B cell (primary cell): ENCODE data around the gene AMPD2. TPM values are rescaled to one million over a fixed set of nuclear protein-coding genes. Genes with fewer than 3 reads are reported as not detected.

Experiments
- ATAC-seq: fragments of 200-7000 bp; cut with Tn5 transposase; one replicate; pipeline ENCODE4 v1.10.0; 2021; ENCODE audit warnings: low read depth, mild to moderate bottlenecking, moderate number of reproducible peaks, moderate library complexity
- CTCF ChIA-PET: fragments of 350-600 bp; sonication (Branson Sonifier 250); formaldehyde crosslinking; loops from one replicate; lab custom pipeline; 2021; ENCODE audit warnings: antibody characterized with exemption, inconsistent platforms; lab: Charles Lee
- POLR2A ChIA-PET: fragments of 350-600 bp; sonication (Branson Sonifier 250); formaldehyde crosslinking; loops from one replicate; lab custom pipeline; 2021; ENCODE audit warnings: antibody characterized with exemption; lab: Charles Lee
- DNase-seq: peaks from one replicate; pipeline ENCODE4 v3.0.0; 2013
- H2AFZ ChIP-seq: 2 replicates; pipeline ENCODE4 v1.6.1; 2012; ENCODE audit warnings: mild to moderate bottlenecking, low read depth, low read length; ENCODE audit not compliant: insufficient read depth, poor library complexity, severe bottlenecking
- H3K27ac ChIP-seq, 2 donors: 1 replicate in 1 of 2; 2 replicates in 1 of 2; pipeline ENCODE4 v1.5.1; 2012 to 2013; ENCODE audit warnings: low read length in 2 of 2, mild to moderate bottlenecking in 2 of 2, moderate library complexity in 1 of 2
- H3K27me3 ChIP-seq, 4 experiments: fragments of 200-600 bp in 1 of 4; sonication (generic) in 1 of 4; replicated peaks in 1 of 4; 1 replicate in 2 of 4; 2 replicates in 2 of 4; pipeline versions ENCODE4 v1.6.1 to v1.7.0; 2013 to 2016; ENCODE audit warnings: low read length in 3 of 4, mild to moderate bottlenecking in 2 of 4, mixed read lengths in 1 of 4, moderate library complexity in 1 of 4; ENCODE audit not compliant: insufficient read depth in 4 of 4, control insufficient read depth in 3 of 4; ENCODE audit errors: control extremely low read depth in 1 of 4
- H3K36me3 ChIP-seq, 2 experiments: replicated peaks in 1 of 2; 1 replicate in 1 of 2; 2 replicates in 1 of 2; pipeline versions ENCODE4 v1.6.1 to v1.7.1; 2013; ENCODE audit warnings: low read length in 1 of 2; ENCODE audit not compliant: insufficient read depth in 2 of 2, control insufficient read depth in 1 of 2; ENCODE audit errors: control extremely low read depth in 1 of 2, extremely low read depth in 1 of 2
- H3K4me1 ChIP-seq, 2 donors: fragments of 200-600 bp in 1 of 2; sonication (generic) in 1 of 2; 1 replicate in 1 of 2; 2 replicates in 1 of 2; pipeline versions ENCODE4 v1.5.1 to v1.6.1; 2013 to 2017; ENCODE audit warnings: low read length in 2 of 2; ENCODE audit not compliant: control insufficient read depth in 2 of 2, insufficient read depth in 2 of 2
- H3K4me2 ChIP-seq: replicated peaks from 2 replicates; pipeline ENCODE3; 2012; ENCODE audit warnings: mild to moderate bottlenecking, low read depth, low read length; ENCODE audit not compliant: poor library complexity, severe bottlenecking
- H3K4me3 ChIP-seq, 5 experiments: fragments of 200-600 bp in 1 of 5; sonication (generic) in 1 of 5; 1 replicate in 3 of 5; 2 replicates in 2 of 5; pipeline versions ENCODE4 v1.5.1 to v1.7.0; 2011 to 2016; ENCODE audit warnings: low read length in 4 of 5, mild to moderate bottlenecking in 4 of 5, low read depth in 2 of 5, control low read depth in 1 of 5, moderate library complexity in 1 of 5; ENCODE audit not compliant: insufficient read depth in 1 of 5; ENCODE audit errors: control extremely low read depth in 1 of 5, extremely low read depth in 1 of 5
- H3K79me2 ChIP-seq: fragments of 200-600 bp; sonication (generic); one replicate; pipeline ENCODE4 v1.6.0; 2016; ENCODE audit warnings: low read length; ENCODE audit not compliant: control insufficient read depth, insufficient read depth
- H3K9ac ChIP-seq: fragments of 200-600 bp; sonication (generic); 2 replicates; pipeline ENCODE4 v1.6.1; 2017; ENCODE audit warnings: mild to moderate bottlenecking, low read length, moderate library complexity
- H3K9me3 ChIP-seq, 3 donors: one replicate each; pipeline versions ENCODE4 v1.6.1 to v1.7.1; 2013; ENCODE audit warnings: low read length in 2 of 3; ENCODE audit not compliant: control insufficient read depth in 2 of 3, insufficient read depth in 1 of 3; ENCODE audit errors: control extremely low read depth in 1 of 3
- H4K20me1 ChIP-seq: 2 replicates; pipeline ENCODE4 v1.6.0; 2012; ENCODE audit warnings: mild to moderate bottlenecking, low read length; ENCODE audit not compliant: insufficient read depth, control insufficient read depth, poor library complexity, severe bottlenecking
- H3K27ac Mint-ChIP-seq: one replicate; pipeline ENCODE4 v1.8.0; 2021; ENCODE audit warnings: mixed read lengths
- H3K27me3 Mint-ChIP-seq: one replicate; pipeline ENCODE4 v1.8.0; 2021; ENCODE audit warnings: mixed read lengths
- H3K4me1 Mint-ChIP-seq: one replicate; pipeline ENCODE4 v1.8.0; 2021; ENCODE audit warnings: mixed read lengths
- H3K4me3 Mint-ChIP-seq: one replicate; pipeline ENCODE4 v1.8.0; 2021; ENCODE audit warnings: mixed read lengths
- H3K9me3 Mint-ChIP-seq: one replicate; pipeline ENCODE4 v1.8.0; 2022; ENCODE audit warnings: mixed read lengths; ENCODE audit not compliant: insufficient read depth
- EZH2 ChIP-seq: IDR thresholded peaks from 2 replicates; pipeline ENCODE4 v1.6.1; 2012; ENCODE audit warnings: borderline replicate concordance, low read depth, mild to moderate bottlenecking, moderate library complexity, low read length; ENCODE audit not compliant: insufficient read depth, poor library complexity, severe bottlenecking
- WGBS: methylation state at CpG from one replicate; pipeline ENCODE4 v1.1.5; 2013; ENCODE audit warnings: missing lambda C conversion rate; ENCODE audit not compliant: insufficient coverage; 5-methylcytosine and 5-hydroxymethylcytosine counted together
- intact Hi-C: fragments of 100-400 bp; cut with micrococcal nuclease; formaldehyde crosslinking; loops from one replicate; pipeline ENCODE4 v1.10.0; 2022
- polyA plus RNA-seq: library from polyadenylated mRNA; depleted of rRNA; stranded (reverse); fragments of >200 nt; gene quantifications from 2 replicates; pipeline ENCODE4 v1.2.3, GENCODE V29; 2012
- total RNA-seq, 2 donors: library from RNA; stranded (reverse); fragments of 120-200 nt in 1 of 2; gene quantifications; 1 replicate in 1 of 2; 2 replicates in 1 of 2; pipeline versions ENCODE4 v1.2.3 to v1.2.4, GENCODE V29; 2013 to 2022
- TF ChIP-seq, protein P1 (sequence below): fragments of 200-600 bp; IDR thresholded peaks from one replicate; pipeline ENCODE4 v1.8.0; 2022; ENCODE audit warnings: antibody characterized with exemption, mild to moderate bottlenecking

The AMPD2 gene
- total and polyA plus RNA-seq, 2 donors (not counting 1 experiment from before 2014, with no cell fraction given) = 104 to 121 TPM

- Mint-ChIP-seq H3K4me1 (peaks cover 53% of the 10 kb centered on the region), H3K4me3 (peak overlapping the region; percentile 99), H3K9me3 (no peaks in the 10 kb centered on the region), H3K27ac (peak overlapping the region; percentile 88), H3K27me3 (no peaks in the 10 kb centered on the region)
- peak overlapping the region; percentile 100 for H3K4me2 ChIP-seq
- H4K20me1 ChIP-seq = peaks cover 8% of the 10 kb centered on the region
- H3K79me2 ChIP-seq = peaks cover 42% of the 10 kb centered on the region
- CTCF ChIA-PET = interaction anchor here (0.7 to 2.6 kb wide), 8 partner anchors 8 to 360 kb away, joined by 3 to 25 read pairs (median 6); partner anchors contain the start of genes AHCYL1 and GNAI3
- POLR2A ChIA-PET = interaction anchor here (0.9 to 1.8 kb wide), 3 partner anchors 20 to 77 kb away, joined by 3 to 4 read pairs (median 3); partner anchors contain the start of gene GNAI3
- TF ChIP-seq, protein P1, sequence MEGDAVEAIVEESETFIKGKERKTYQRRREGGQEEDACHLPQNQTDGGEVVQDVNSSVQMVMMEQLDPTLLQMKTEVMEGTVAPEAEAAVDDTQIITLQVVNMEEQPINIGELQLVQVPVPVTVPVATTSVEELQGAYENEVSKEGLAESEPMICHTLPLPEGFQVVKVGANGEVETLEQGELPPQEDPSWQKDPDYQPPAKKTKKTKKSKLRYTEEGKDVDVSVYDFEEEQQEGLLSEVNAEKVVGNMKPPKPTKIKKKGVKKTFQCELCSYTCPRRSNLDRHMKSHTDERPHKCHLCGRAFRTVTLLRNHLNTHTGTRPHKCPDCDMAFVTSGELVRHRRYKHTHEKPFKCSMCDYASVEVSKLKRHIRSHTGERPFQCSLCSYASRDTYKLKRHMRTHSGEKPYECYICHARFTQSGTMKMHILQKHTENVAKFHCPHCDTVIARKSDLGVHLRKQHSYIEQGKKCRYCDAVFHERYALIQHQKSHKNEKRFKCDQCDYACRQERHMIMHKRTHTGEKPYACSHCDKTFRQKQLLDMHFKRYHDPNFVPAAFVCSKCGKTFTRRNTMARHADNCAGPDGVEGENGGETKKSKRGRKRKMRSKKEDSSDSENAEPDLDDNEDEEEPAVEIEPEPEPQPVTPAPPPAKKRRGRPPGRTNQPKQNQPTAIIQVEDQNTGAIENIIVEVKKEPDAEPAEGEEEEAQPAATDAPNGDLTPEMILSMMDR = no peak
- no peak for TF ChIP-seq EZH2
- H3K36me3 ChIP-seq = peaks cover 0 to 31% of the 10 kb centered on the region in 2 experiments
- DNase-seq (peak; percentile 62), ATAC-seq (peak; percentile 69)
- H3K27ac ChIP-seq = peak overlapping the region; percentile 60 to 64
- H3K9ac ChIP-seq = peak overlapping the region; percentile 36
- peak overlapping the region in 4 of 5 experiments; percentile 5 to 43 (median 31) for H3K4me3 ChIP-seq
- WGBS = 11% methylated on average over 15 of the region's 17 CpGs
- intact Hi-C loops = loop anchor here (5.0 kb wide), 1 partner anchor 132 kb away; the partner anchor contains the start of gene CYB561D1
- H3K4me1 ChIP-seq = peaks cover 37 to 53% of the 10 kb centered on the region in 2 donors
- H3K27me3 ChIP-seq = no peaks in the 10 kb centered on the region
- H3K9me3 ChIP-seq = no peaks in the 10 kb centered on the region
- H2AFZ ChIP-seq = peak overlapping the region; percentile 34
These were observed 4.8 kb downstream of the AMPD2 start for GRCh38 chr1:109624201-109625010.
